ACHN (cell line): ENCODE data around the gene MSL3B.
"Not testable (repeated sequence)": the region's sequence is repeated elsewhere in the genome, so short reads cannot be mapped to it uniquely, and the experiment has no call there.

Experiments used
- DNase-seq: peaks from one replicate; pipeline ENCODE4 v3.0.0-alpha.2; 2015
- in situ Hi-C: cut with HindIII; loops from 2 replicates; pipeline ENCODE4 v1.10.0; 2017; ENCODE audit warnings: low sequenced_read_pairs, low pct_ligation_motif_present, low pct_unique_long_range_greater_than_20kb

MSL3B gene

GRCh38 chr2:233867993-233868532, at the start of gene MSL3B:
Gene MSL3B (minus strand): TSS chr2:233868386.
- in situ Hi-C loops: no loop called here
- DNase-seq: peak; percentile 72

- no peak for DNase-seq
- in situ Hi-C loops: no loop called here
Measured at GRCh38 chr2:233917116-233917515, 48.9 kb upstream of the MSL3B start, which contains the start of gene TRPM8. Gene TRPM8 (plus strand): TSS chr2:233917373. CDS start chr2:233926538, 9,165 bp downstream.

- peak; percentile 16 for DNase-seq
- in situ Hi-C loops: no loop called here
Measured at GRCh38 chr2:233915128-233915527, 46.9 kb upstream of the MSL3B start.

- in situ Hi-C loops: no loop called here
- DNase-seq: peak; percentile 67
Measured at GRCh38 chr2:233912691-233913423, 44.7 kb upstream of the MSL3B start.

- no peak for DNase-seq
- in situ Hi-C loops: no loop called here
Measured at GRCh38 chr2:233907627-233908026, 39.4 kb upstream of the MSL3B start.

GRCh38 chr2:233905945-233906344, 37.8 kb upstream of the MSL3B start:
- in situ Hi-C loops: no loop called here
- no peak for DNase-seq

GRCh38 chr2:233901884-233902283, 33.7 kb upstream of the MSL3B start:
- in situ Hi-C loops: no loop called here
- DNase-seq: no peak

GRCh38 chr2:233901367-233901766, 33.2 kb upstream of the MSL3B start:
- no peak for DNase-seq
- in situ Hi-C loops: no loop called here

- in situ Hi-C loops, DNase-seq: not testable (repeated sequence)
Measured at GRCh38 chr2:233896253-233896652, 28.1 kb upstream of the MSL3B start.

- DNase-seq: no peak
- in situ Hi-C loops: no loop called here
Measured at GRCh38 chr2:233892793-233893192, 24.6 kb upstream of the MSL3B start.

GRCh38 chr2:233882353-233882752, 14.2 kb upstream of the MSL3B start:
- in situ Hi-C loops: no loop called here

GRCh38 chr2:233872125-233872524, 3.9 kb upstream of the MSL3B start:
- in situ Hi-C loops, DNase-seq: not testable (repeated sequence)

More at GRCh38 chr2:233882353-233882752, 14.2 kb upstream of the MSL3B start:
- DNase-seq: peak; percentile 9

- in situ Hi-C loops: no loop called here
- DNase-seq: no peak
Measured at GRCh38 chr2:233871432-233871831, 3.2 kb upstream of the MSL3B start.

GRCh38 chr2:233866479-233866878, 1.7 kb downstream of the MSL3B start:
- in situ Hi-C loops: no loop called here
- DNase-seq: no peak

GRCh38 chr2:233865838-233866237, 2.3 kb downstream of the MSL3B start:
- DNase-seq: no peak
- in situ Hi-C loops: no loop called here

- in situ Hi-C loops: no loop called here
- DNase-seq: no peak
Measured at GRCh38 chr2:233862261-233862768, 5.9 kb downstream of the MSL3B start.

- no peak for DNase-seq
- in situ Hi-C loops: no loop called here
Measured at GRCh38 chr2:233858331-233858730, 9.9 kb downstream of the MSL3B start.

- in situ Hi-C loops: no loop called here
- peak; percentile 55 for DNase-seq
Measured at GRCh38 chr2:233857511-233858141, 10.6 kb downstream of the MSL3B start.

- in situ Hi-C loops: no loop called here
- DNase-seq: no peak
Measured at GRCh38 chr2:233856184-233856583, 12.0 kb downstream of the MSL3B start.
